OCI-LY1 (cell line): Measurements from ENCODE around the gene PRTN3.

Experiments
- EZH2 ChIP-seq: fragments of 200-600 bp; sonication (generic), shearing (Covaris generic); IDR thresholded peaks from 2 replicates; pipeline ENCODE4 v1.8.0; 2017; ENCODE audit warnings: borderline replicate concordance, mixed run types, mild to moderate bottlenecking, antibody characterized with exemption, low read length, moderate library complexity, mixed read lengths
- TF ChIP-seq, protein P1 (sequence below): fragments of 200-600 bp; sonication (generic), shearing (Covaris generic); IDR thresholded peaks from 2 replicates; pipeline ENCODE4 v1.5.1; 2017; ENCODE audit warnings: mild to moderate bottlenecking, antibody characterized with exemption, low read length, moderate library complexity, mixed read lengths

DNA sequence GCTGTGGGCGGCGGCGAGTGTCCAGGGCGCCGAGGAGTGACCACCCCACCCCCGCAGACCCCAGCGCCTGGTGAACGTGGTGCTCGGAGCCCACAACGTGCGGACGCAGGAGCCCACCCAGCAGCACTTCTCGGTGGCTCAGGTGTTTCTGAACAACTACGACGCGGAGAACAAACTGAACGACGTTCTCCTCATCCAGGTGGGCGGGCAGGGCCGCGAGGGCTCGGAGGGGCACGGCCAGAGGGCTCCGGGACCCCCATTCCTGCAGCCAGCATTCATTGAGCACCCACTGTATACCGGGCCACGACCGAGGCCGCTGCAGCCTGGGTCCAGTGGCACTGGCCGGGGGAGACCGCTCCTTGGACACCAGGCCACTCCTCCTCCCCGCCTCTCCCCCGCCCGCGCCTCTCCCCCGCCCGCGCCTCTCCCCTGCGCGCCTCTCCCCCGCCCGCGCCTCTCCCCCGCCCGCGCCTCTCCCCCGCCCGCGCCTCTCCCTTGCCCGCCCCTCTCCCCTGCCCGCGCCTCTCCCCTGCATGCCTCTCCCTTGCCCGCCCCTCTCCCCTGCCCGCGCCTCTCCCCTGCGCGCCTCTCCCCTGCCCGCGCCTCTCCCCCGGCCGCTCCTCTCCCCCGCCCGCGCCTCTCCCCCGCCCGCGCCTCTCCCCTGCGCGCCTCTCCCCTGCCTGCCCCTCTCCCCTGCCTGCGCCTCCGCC lies 3.2 kb downstream of the PRTN3 start:
- TF ChIP-seq, protein P1, sequence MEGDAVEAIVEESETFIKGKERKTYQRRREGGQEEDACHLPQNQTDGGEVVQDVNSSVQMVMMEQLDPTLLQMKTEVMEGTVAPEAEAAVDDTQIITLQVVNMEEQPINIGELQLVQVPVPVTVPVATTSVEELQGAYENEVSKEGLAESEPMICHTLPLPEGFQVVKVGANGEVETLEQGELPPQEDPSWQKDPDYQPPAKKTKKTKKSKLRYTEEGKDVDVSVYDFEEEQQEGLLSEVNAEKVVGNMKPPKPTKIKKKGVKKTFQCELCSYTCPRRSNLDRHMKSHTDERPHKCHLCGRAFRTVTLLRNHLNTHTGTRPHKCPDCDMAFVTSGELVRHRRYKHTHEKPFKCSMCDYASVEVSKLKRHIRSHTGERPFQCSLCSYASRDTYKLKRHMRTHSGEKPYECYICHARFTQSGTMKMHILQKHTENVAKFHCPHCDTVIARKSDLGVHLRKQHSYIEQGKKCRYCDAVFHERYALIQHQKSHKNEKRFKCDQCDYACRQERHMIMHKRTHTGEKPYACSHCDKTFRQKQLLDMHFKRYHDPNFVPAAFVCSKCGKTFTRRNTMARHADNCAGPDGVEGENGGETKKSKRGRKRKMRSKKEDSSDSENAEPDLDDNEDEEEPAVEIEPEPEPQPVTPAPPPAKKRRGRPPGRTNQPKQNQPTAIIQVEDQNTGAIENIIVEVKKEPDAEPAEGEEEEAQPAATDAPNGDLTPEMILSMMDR = no peak
- no peak for TF ChIP-seq EZH2
